Breast epithelium (tissue), 4 donors: ENCODE measurements around the gene PAK1. TPM values are rescaled to one million over a fixed set of nuclear protein-coding genes. Genes with fewer than 3 reads are reported as not detected.

Experiments used
- DNase-seq, 2 donors: peaks; one replicate each; pipeline ENCODE4 v3.0.0-alpha.2; 2019; ENCODE audit warnings: low spot score in 2 of 2
- H3K27ac ChIP-seq, 2 donors: fragments of 200-600 bp; sonication (generic) in 1 of 2; one replicate each; pipeline ENCODE4 v1.5.1; 2016 to 2019; ENCODE audit warnings: mild to moderate bottlenecking in 1 of 2
- H3K27me3 ChIP-seq, 2 donors: fragments of 200-600 bp; sonication (generic) in 1 of 2; one replicate each; pipeline versions ENCODE4 v1.5.1 to v1.6.0; 2017 to 2019; ENCODE audit warnings: control low read depth in 1 of 2, mild to moderate bottlenecking in 1 of 2
- H3K36me3 ChIP-seq: fragments of 200-600 bp; one replicate; pipeline ENCODE4 v1.5.1; 2019
- H3K4me1 ChIP-seq, 2 donors: fragments of 200-600 bp; sonication (generic); one replicate each; pipeline ENCODE4 v1.5.1; 2016 to 2019; ENCODE audit warnings: control low read depth in 1 of 2
- H3K4me3 ChIP-seq, 3 donors: fragments of 200-600 bp; sonication (generic); 1 replicate in 2 of 3; 2 replicates in 1 of 3; pipeline ENCODE4 v1.5.1; 2016 to 2019; ENCODE audit warnings: mild to moderate bottlenecking in 3 of 3, moderate library complexity in 2 of 3
- H3K9me3 ChIP-seq, 2 donors: fragments of 200-600 bp; sonication (generic) in 1 of 2; one replicate each; pipeline ENCODE4 v1.5.1; 2016 to 2019; ENCODE audit warnings: control low read depth in 1 of 2
- POLR2A ChIP-seq: fragments of 450-650 bp; IDR thresholded peaks from one replicate; pipeline ENCODE4 v1.6.1; 2016; ENCODE audit warnings: antibody characterized with exemption, mild to moderate bottlenecking, moderate library complexity
- POLR2AphosphoS5 ChIP-seq, 3 donors: sonication (generic); formaldehyde crosslinking; IDR thresholded peaks; one replicate each; pipeline ENCODE4 v1.6.1; 2017; ENCODE audit warnings: antibody characterized with exemption in 3 of 3
- intact Hi-C: fragments of 100-400 bp; cut with DNase I; formaldehyde crosslinking; loops from one replicate; pipeline ENCODE4 v1.15.1; 2023; ENCODE audit warnings: low total_unique reads
- total RNA-seq, 3 donors: library from RNA; depleted of rRNA; stranded (reverse); fragments of >200 nt; gene quantifications; one replicate each; pipeline ENCODE4 v1.1.0, GENCODE V29; 2016
- TF ChIP-seq, protein P1 (sequence below), 3 donors: fragments of 450-650 bp; IDR thresholded peaks; one replicate each; pipeline ENCODE4 v1.5.1; 2016 to 2017; ENCODE audit warnings: antibody characterized with exemption in 3 of 3, mild to moderate bottlenecking in 3 of 3, moderate library complexity in 3 of 3

PAK1 gene
- total RNA-seq, 3 donors from 2014 or later = 23.2 to 59.6 (median 42.6) TPM

DNA sequence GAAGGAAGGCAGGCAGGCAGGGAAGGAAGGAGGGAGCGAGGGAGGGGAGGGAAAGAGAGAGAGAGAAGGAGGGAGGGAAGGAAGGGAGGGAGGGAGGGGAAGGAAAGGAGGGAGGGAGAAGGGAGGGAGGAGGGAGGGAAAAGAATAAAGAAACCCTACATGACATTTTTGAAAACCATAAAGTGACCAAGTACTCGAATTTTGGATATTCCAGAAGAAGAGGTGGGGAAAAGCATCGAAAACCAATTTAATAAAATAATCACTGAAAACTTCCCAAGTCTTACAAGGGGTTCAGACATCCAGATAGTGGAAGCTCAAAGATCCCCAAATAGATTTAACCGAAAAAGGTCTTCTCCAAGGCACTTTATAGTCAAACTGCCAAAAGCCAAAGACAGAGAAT lies 184.2 kb downstream of the PAK1 start:
- H3K36me3 ChIP-seq = no peaks in the 10 kb centered on the region
- H3K4me3 ChIP-seq = no peak overlapping the region
- no peaks in the 10 kb centered on the region for H3K4me1 ChIP-seq
- no peaks in the 10 kb centered on the region for H3K27me3 ChIP-seq
- no peak overlapping the region for H3K27ac ChIP-seq
- intact Hi-C loops = no loop called here
- TF ChIP-seq POLR2A (no peak), POLR2AphosphoS5 (IDR thresholded peaks at IDR 0.05) (no peak)
- TF ChIP-seq, protein P1, sequence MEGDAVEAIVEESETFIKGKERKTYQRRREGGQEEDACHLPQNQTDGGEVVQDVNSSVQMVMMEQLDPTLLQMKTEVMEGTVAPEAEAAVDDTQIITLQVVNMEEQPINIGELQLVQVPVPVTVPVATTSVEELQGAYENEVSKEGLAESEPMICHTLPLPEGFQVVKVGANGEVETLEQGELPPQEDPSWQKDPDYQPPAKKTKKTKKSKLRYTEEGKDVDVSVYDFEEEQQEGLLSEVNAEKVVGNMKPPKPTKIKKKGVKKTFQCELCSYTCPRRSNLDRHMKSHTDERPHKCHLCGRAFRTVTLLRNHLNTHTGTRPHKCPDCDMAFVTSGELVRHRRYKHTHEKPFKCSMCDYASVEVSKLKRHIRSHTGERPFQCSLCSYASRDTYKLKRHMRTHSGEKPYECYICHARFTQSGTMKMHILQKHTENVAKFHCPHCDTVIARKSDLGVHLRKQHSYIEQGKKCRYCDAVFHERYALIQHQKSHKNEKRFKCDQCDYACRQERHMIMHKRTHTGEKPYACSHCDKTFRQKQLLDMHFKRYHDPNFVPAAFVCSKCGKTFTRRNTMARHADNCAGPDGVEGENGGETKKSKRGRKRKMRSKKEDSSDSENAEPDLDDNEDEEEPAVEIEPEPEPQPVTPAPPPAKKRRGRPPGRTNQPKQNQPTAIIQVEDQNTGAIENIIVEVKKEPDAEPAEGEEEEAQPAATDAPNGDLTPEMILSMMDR (IDR thresholded peaks at IDR 0.05) = no peak
- DNase-seq = no peak
- H3K9me3 ChIP-seq = no peaks in the 10 kb centered on the region

DNA sequence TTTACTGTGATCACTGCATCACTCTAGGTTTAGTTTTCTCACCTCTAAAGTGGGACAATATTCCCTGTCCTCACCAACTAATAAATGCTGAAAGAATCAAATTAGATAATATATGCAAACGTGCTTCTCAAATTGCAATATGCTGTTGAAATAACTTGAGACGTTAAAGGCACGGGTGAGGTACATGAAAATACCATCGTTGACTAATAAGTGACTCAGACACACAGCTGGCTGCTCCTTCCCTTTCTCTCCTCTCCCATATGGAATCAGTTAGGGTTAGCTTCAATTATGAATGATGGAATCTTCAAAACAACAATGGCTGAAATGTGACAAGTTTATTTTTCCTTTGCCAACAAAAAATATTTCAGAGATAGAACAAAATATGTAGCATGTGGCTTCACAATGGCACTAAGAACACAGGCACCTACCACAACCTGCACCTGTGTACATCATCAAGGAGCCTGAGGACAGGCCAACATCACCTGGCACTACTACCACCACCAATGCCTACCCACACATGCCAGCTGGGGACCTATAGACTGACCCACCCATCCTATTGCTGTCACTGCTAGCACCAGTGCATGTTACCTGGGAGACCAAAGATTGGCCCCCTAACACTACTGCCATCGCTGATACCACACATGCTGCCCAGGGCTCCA lies 186.2 kb downstream of the PAK1 start:
- Histone ChIP-seq H3K36me3 (no peaks in the 10 kb centered on the region), H3K9me3 (no peaks in the 10 kb centered on the region), H3K4me3 (no peak overlapping the region), H3K27ac (no peak overlapping the region), H3K4me1 (no peaks in the 10 kb centered on the region), H3K27me3 (no peaks in the 10 kb centered on the region)
- no peak for DNase-seq
- intact Hi-C loops = no loop called here
- TF ChIP-seq, protein P1 (IDR thresholded peaks at IDR 0.05) = no peak

DNA sequence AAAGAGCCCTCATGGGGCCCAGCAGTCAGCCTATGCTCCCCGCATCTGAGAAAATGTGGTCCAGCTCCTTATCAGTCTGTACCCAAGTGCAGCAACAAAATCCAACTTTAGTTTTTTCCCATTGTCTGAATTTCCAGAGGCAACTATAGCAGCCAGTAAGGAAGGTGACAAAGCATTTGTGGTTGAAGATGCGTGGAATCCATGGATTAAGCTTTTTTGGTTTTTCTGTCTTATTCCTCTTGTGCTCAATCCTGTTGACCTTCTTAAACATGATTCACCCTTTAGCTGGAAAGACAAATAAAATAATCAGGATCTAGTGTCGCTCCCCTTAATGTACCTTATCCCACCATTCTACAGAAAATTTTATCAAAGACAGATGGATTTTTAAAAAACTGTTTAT lies 186.8 kb downstream of the PAK1 start:
- no peak overlapping the region for H3K27ac ChIP-seq
- H3K4me3 ChIP-seq = no peak overlapping the region
- TF ChIP-seq, protein P1 (IDR thresholded peaks at IDR 0.05) = no peak
- TF ChIP-seq POLR2AphosphoS5 (IDR thresholded peaks at IDR 0.05) = no peak
- H3K36me3 ChIP-seq = no peaks in the 10 kb centered on the region
- H3K4me1 ChIP-seq = no peaks in the 10 kb centered on the region
- DNase-seq = no peak
- intact Hi-C loops = no loop called here
- H3K27me3 ChIP-seq = no peaks in the 10 kb centered on the region
- H3K9me3 ChIP-seq = no peaks in the 10 kb centered on the region

DNA sequence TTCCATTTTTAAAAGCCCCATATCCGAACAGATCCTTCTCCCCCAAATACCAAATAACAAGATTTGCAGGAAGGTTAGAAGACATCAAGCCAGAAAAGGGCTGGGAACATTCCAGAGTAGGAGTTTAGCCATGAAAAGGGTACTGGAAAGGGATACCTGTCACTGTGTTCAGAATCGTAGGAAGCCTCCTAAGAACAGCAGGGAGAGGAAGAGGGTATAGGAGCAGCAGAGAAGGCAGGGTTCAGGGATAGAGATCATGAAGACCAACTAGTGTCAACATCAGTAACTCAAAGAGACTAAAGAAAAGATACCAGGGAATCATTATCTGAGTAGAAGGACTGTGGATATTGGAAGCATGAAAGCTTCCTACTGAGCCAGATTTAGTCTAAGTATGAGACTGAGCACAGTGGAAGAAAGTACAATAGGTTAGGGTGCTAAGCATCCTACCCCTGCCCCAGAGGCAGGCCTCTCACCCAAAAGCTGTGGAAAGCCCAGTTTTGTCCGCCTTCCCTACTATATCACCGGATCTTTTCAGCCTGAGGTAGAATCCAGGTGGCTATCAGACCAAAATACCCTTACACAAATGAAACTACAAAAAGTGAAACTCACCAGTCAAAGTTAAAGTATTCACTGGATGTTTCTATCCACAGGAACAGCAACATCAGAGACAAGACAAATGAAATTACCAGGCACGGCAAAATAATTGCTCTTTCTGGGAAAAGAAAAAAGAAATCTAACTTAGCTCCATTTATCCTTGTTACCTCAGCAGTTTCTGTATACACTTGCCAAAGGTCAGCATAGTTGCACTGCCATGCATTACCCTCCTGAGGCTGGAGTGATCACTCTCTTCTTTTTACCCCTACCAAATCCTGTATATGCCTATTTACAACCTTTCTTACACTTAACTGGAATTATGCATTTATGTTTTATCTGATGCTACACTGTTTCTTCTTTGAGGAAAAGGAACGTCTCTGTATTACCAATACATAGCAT lies 189.1 kb downstream of the PAK1 start:
- H3K4me3 ChIP-seq = no peak overlapping the region
- intact Hi-C loops = no loop called here
- no peak for DNase-seq

More for the DNA sequence above, 189.1 kb downstream of the PAK1 start:
- TF ChIP-seq, protein P1 (IDR thresholded peaks at IDR 0.05) = no peak
- no peak for TF ChIP-seq POLR2AphosphoS5 (IDR thresholded peaks at IDR 0.05)
- TF ChIP-seq POLR2A = no peak
- no peaks in the 10 kb centered on the region for H3K4me1 ChIP-seq
- H3K36me3 ChIP-seq = no peaks in the 10 kb centered on the region
- H3K27ac ChIP-seq = no peak overlapping the region
- H3K27me3 ChIP-seq = no peaks in the 10 kb centered on the region
- H3K9me3 ChIP-seq = no peaks in the 10 kb centered on the region
